DND-41 (cell line): ENCODE measurements around the gene NRXN3.

Source experiments
- ATAC-seq: fragments of 200-7000 bp; cut with Tn5 transposase; 3 replicates; pipeline ENCODE4 v1.9.1; 2021; ENCODE audit warnings: low read depth; ENCODE audit not compliant: insufficient read depth
- DNase-seq: peaks from one replicate; pipeline ENCODE4 v3.0.0-alpha.2; 2020
- H2AFZ ChIP-seq: 2 replicates; pipeline ENCODE4 v1.6.0; 2012; ENCODE audit warnings: low read depth, low read length
- H3K27ac ChIP-seq: 2 replicates; pipeline ENCODE4 v1.5.1; 2012; ENCODE audit warnings: low read length, inconsistent platforms
- H3K27me3 ChIP-seq: fragments of 200-600 bp; sonication (generic); 2 replicates; pipeline ENCODE4 v1.6.0; 2012; ENCODE audit warnings: low read length, mild to moderate bottlenecking, inconsistent platforms; ENCODE audit not compliant: insufficient read depth, poor library complexity
- H3K36me3 ChIP-seq: 2 replicates; pipeline ENCODE4 v1.5.1; 2012; ENCODE audit warnings: low read length, inconsistent platforms; ENCODE audit not compliant: insufficient read depth
- H3K4me1 ChIP-seq: 2 replicates; pipeline ENCODE4 v1.5.1; 2012; ENCODE audit warnings: mild to moderate bottlenecking, low read length; ENCODE audit not compliant: insufficient read depth
- H3K4me2 ChIP-seq: 2 replicates; pipeline ENCODE4 v1.6.0; 2012; ENCODE audit warnings: mild to moderate bottlenecking, moderate library complexity, low read length, inconsistent platforms; ENCODE audit not compliant: insufficient read depth
- H3K4me3 ChIP-seq, 2 experiments: fragments of 200-600 bp in 1 of 2; shearing (Covaris generic) in 1 of 2; 2 replicates each; pipeline ENCODE4 v1.5.1; 2012 to 2016; ENCODE audit warnings: inconsistent platforms in 2 of 2, low read length in 2 of 2, mild to moderate bottlenecking in 2 of 2, low read depth in 1 of 2, moderate library complexity in 1 of 2
- H3K79me2 ChIP-seq: 2 replicates; pipeline ENCODE4 v1.6.0; 2012; ENCODE audit warnings: low read length, inconsistent platforms; ENCODE audit not compliant: insufficient read depth
- H3K9ac ChIP-seq: 2 replicates; pipeline ENCODE4 v1.6.0; 2012; ENCODE audit warnings: low read depth, mild to moderate bottlenecking, inconsistent platforms, low read length, moderate library complexity
- H3K9me3 ChIP-seq: 2 replicates; pipeline ENCODE4 v1.5.1; 2012; ENCODE audit warnings: low read length, moderate library complexity, mild to moderate bottlenecking, inconsistent platforms; ENCODE audit not compliant: insufficient read depth, severe bottlenecking
- H4K20me1 ChIP-seq: 2 replicates; pipeline ENCODE4 v1.6.0; 2012; ENCODE audit warnings: low read length; ENCODE audit not compliant: insufficient read depth
- EZH2 ChIP-seq: IDR thresholded peaks from 3 replicates; pipeline ENCODE4 v1.6.1; 2012; ENCODE audit warnings: borderline replicate concordance, low read depth, mild to moderate bottlenecking, moderate library complexity, low read length, inconsistent platforms; ENCODE audit not compliant: severe bottlenecking
- TF ChIP-seq, protein P1 (sequence below): IDR thresholded peaks from 2 replicates; pipeline ENCODE4 v1.5.1; 2012; ENCODE audit warnings: borderline replicate concordance, low read length, moderate library complexity, mild to moderate bottlenecking; ENCODE audit not compliant: poor library complexity, severe bottlenecking; ENCODE audit errors: extremely low read depth

The NRXN3 gene

DNA sequence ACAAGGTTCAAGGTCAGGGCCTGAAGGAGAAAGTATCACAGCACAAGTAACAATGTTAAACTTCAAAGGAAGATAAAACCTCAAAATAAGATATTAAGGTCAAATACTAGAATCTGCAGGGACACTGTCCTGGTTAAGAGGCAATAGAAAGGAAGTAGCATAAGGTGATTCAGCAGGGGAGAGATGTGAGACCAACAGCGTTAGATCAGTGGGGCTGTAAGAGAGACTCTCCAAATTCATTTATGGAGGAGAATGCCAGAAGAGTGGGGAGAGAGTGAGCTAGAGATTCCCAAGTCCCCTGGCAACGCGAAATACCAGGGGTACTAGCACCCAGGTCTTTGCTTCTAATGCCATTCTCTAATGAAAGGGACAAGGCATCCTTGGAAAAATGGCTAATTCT is 1430.2 kb downstream of the NRXN3 start:
- H3K4me2 ChIP-seq = no peak overlapping the region
- DNase-seq (no peak), ATAC-seq (no peak)
- H3K9ac ChIP-seq = no peak overlapping the region
- no peaks in the 10 kb centered on the region for H4K20me1 ChIP-seq
- H3K4me3 ChIP-seq = no peak overlapping the region
- TF ChIP-seq, protein P1, sequence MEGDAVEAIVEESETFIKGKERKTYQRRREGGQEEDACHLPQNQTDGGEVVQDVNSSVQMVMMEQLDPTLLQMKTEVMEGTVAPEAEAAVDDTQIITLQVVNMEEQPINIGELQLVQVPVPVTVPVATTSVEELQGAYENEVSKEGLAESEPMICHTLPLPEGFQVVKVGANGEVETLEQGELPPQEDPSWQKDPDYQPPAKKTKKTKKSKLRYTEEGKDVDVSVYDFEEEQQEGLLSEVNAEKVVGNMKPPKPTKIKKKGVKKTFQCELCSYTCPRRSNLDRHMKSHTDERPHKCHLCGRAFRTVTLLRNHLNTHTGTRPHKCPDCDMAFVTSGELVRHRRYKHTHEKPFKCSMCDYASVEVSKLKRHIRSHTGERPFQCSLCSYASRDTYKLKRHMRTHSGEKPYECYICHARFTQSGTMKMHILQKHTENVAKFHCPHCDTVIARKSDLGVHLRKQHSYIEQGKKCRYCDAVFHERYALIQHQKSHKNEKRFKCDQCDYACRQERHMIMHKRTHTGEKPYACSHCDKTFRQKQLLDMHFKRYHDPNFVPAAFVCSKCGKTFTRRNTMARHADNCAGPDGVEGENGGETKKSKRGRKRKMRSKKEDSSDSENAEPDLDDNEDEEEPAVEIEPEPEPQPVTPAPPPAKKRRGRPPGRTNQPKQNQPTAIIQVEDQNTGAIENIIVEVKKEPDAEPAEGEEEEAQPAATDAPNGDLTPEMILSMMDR = no peak
- no peak for TF ChIP-seq EZH2
- H3K27ac ChIP-seq = no peak overlapping the region
- no peaks in the 10 kb centered on the region for H3K4me1 ChIP-seq
- no peak overlapping the region for H2AFZ ChIP-seq
- no peaks in the 10 kb centered on the region for H3K36me3 ChIP-seq
- no peaks in the 10 kb centered on the region for H3K27me3 ChIP-seq
- H3K79me2 ChIP-seq = no peaks in the 10 kb centered on the region
- no peaks in the 10 kb centered on the region for H3K9me3 ChIP-seq

DNA sequence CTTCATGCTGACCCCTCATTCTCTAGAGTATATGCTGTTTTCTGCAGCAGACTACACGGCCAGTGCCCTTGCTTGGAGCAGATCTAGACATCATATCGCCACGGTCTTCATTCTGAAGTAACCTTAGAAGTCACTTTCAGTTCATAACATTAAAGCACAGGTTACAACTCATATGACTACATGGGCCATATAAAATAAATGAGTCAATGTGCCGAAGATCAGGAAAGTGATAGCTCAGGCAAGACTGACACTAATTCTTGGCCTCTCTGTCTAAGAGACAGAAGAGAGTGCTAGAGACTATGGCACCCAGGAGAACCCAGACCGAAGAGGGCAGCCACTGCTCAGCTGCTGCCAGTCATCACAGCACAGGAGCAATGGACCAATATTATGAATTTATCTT is 1431.4 kb downstream of the NRXN3 start:
- H3K27me3 ChIP-seq = no peaks in the 10 kb centered on the region
- no peak overlapping the region for H3K4me3 ChIP-seq
- ATAC-seq (no peak), DNase-seq (no peak)
- no peak overlapping the region for H3K4me2 ChIP-seq
- H3K4me1 ChIP-seq = no peaks in the 10 kb centered on the region
- H2AFZ ChIP-seq = no peak overlapping the region
- H3K9me3 ChIP-seq = no peaks in the 10 kb centered on the region
- H3K9ac ChIP-seq = no peak overlapping the region
- TF ChIP-seq, protein P1 = no peak
- TF ChIP-seq EZH2 = no peak
- no peaks in the 10 kb centered on the region for H3K79me2 ChIP-seq
- H3K36me3 ChIP-seq = no peaks in the 10 kb centered on the region
- no peak overlapping the region for H3K27ac ChIP-seq
- no peaks in the 10 kb centered on the region for H4K20me1 ChIP-seq

DNA sequence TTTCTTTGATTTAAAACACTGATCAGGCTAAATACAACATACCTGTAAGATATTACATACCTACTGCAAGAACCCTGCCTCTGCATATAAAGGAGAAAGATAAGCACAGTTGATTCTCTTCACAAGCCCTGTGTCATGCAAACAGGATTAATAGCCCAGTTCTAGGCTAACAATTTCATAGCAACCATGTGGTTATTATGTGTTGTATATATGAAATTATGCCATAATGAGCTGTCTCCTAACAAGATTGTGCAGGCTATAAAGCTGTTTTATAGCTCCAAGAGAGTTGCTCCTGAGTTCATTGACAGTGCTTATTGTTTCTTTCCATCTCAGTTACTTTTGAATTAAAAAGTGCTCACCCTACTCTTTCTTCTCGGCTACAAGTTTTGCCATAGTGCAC is 1431.9 kb downstream of the NRXN3 start:
- no peak overlapping the region for H3K27ac ChIP-seq
- no peaks in the 10 kb centered on the region for H3K9me3 ChIP-seq
- no peak overlapping the region for H3K4me2 ChIP-seq
- ATAC-seq = no peak
- no peaks in the 10 kb centered on the region for H4K20me1 ChIP-seq
- no peaks in the 10 kb centered on the region for H3K27me3 ChIP-seq
- no peak overlapping the region for H2AFZ ChIP-seq
- DNase-seq = no peak
- no peak for TF ChIP-seq EZH2
- TF ChIP-seq, protein P1 = no peak
- no peaks in the 10 kb centered on the region for H3K79me2 ChIP-seq
- H3K9ac ChIP-seq = no peak overlapping the region
- H3K4me3 ChIP-seq = no peak overlapping the region
- no peaks in the 10 kb centered on the region for H3K36me3 ChIP-seq
- H3K4me1 ChIP-seq = no peaks in the 10 kb centered on the region

DNA sequence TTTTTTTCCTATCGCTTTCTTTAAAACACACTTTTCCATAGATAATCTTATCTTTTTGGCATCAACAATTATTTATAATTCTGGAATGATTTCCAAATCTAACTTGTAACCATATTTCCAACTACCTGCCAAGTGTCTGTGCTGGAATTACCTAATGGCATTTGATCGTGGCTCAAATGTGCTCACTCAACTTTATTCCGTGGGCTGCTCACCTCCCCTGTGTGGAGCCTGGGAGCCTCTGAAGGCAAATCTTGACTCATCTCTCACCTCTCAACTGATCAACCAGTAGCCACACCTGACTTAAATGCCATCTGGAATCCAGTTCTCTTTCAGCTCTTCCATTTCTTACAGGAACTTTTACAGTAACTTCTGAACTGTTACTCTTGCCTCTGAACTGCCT is 1432.6 kb downstream of the NRXN3 start:
- no peak for TF ChIP-seq EZH2
- TF ChIP-seq, protein P1 = no peak
- H3K4me2 ChIP-seq = no peak overlapping the region
- H3K4me1 ChIP-seq = no peaks in the 10 kb centered on the region
- no peaks in the 10 kb centered on the region for H3K9me3 ChIP-seq
- DNase-seq (no peak), ATAC-seq (no peak)
- no peak overlapping the region for H3K4me3 ChIP-seq
- H3K79me2 ChIP-seq = no peaks in the 10 kb centered on the region
- H4K20me1 ChIP-seq = no peaks in the 10 kb centered on the region
- H3K9ac ChIP-seq = no peak overlapping the region
- no peaks in the 10 kb centered on the region for H3K36me3 ChIP-seq
- H2AFZ ChIP-seq = no peak overlapping the region
- H3K27ac ChIP-seq = no peak overlapping the region
- no peaks in the 10 kb centered on the region for H3K27me3 ChIP-seq
